Psoas muscle (tissue), 8 donors: ENCODE measurements around the gene FOS. TPM values are rescaled to one million over a fixed set of nuclear protein-coding genes. Genes with fewer than 3 reads are reported as not detected.

Experiments used
- ATAC-seq, 4 donors: fragments of 200-7000 bp; cut with Tn5 transposase; one replicate each; pipeline ENCODE4 v1.9.1; 2020; ENCODE audit warnings: moderate library complexity in 3 of 4, mild to moderate bottlenecking in 2 of 4
- DNase-seq, 2 donors: peaks; one replicate each; pipeline ENCODE4 v3.0.0-alpha.2; 2020
- H3K27ac ChIP-seq: fragments of 200-600 bp; one replicate; pipeline ENCODE4 v1.8.0; 2022
- H3K27me3 ChIP-seq, 3 donors: fragments of 200-600 bp in 1 of 3; one replicate each; pipeline versions ENCODE4 v1.6.1 to v1.8.0; 2013 to 2022; ENCODE audit warnings: low read length in 2 of 3, mild to moderate bottlenecking in 2 of 3, moderate library complexity in 1 of 3; ENCODE audit not compliant: insufficient read depth in 3 of 3
- H3K36me3 ChIP-seq, 2 donors: fragments of 200-600 bp in 1 of 2; one replicate each; pipeline versions ENCODE4 v1.6.1 to v1.8.0; 2013 to 2022; ENCODE audit warnings: low read depth in 1 of 2, mild to moderate bottlenecking in 1 of 2, moderate library complexity in 1 of 2; ENCODE audit not compliant: insufficient read depth in 1 of 2
- H3K4me1 ChIP-seq: fragments of 200-600 bp; one replicate; pipeline ENCODE4 v1.8.0; 2022
- H3K4me3 ChIP-seq: fragments of 200-600 bp; one replicate; pipeline ENCODE4 v1.8.0; 2022; ENCODE audit warnings: mild to moderate bottlenecking
- H3K9me3 ChIP-seq: fragments of 200-600 bp; one replicate; pipeline ENCODE4 v1.8.0; 2022
- WGBS, 3 donors: extraction: QIAGEN DNeasy Blood & Tissue Kit; methylation state at CpG; one replicate each; pipeline versions ENCODE4 v1.1.6 to v1.1.7; 2013; 5-methylcytosine and 5-hydroxymethylcytosine counted together
- intact Hi-C, 2 donors: fragments of 100-400 bp; cut with DNase I; formaldehyde crosslinking; loops; one replicate each; pipeline versions ENCODE4 v1.11.0 to v1.14.2; 2022
- polyA plus RNA-seq, 3 donors: library from polyadenylated mRNA; stranded (reverse); fragments of 200-250 nt; gene quantifications; one replicate each; pipeline ENCODE4 v1.2.3, GENCODE V29; 2013
- total RNA-seq, 4 donors: library from RNA; stranded (reverse); fragmentation: NEBNext Ultra II Directional in 2 of 4; extraction: Animal tissue kit (Norgen Biotek cat#: 25700) in 2 of 4; gene quantifications; one replicate each; pipeline versions ENCODE4 v1.2.1 to v1.2.4, GENCODE V29; 2021 to 2023
- TF ChIP-seq, protein P1 (sequence below): fragments of 200-600 bp; IDR thresholded peaks from one replicate; pipeline ENCODE4 v1.8.0; 2022; ENCODE audit warnings: antibody characterized with exemption
- donor health status: healthy with polysubstance abuse.
- donor health status: DM: no; HTN: no; CAD: no; lungs with moderate emphysema.
- donor health status: Bipolar disorder and iron deficiency.
- donor health status: healthy.
- donor health status: DM: yes; HTN: yes; CAD: no.
- donor health status: DM: no; HTN: no; CAD: no.
- donor health status: DM: no; HTN: no; CAD: no.
- donor health status: DM: yes; HTN: yes; CAD: no.

FOS gene
- total and polyA plus RNA-seq, 7 donors: 15.5 to 279 (median 51.0) TPM

DNA sequence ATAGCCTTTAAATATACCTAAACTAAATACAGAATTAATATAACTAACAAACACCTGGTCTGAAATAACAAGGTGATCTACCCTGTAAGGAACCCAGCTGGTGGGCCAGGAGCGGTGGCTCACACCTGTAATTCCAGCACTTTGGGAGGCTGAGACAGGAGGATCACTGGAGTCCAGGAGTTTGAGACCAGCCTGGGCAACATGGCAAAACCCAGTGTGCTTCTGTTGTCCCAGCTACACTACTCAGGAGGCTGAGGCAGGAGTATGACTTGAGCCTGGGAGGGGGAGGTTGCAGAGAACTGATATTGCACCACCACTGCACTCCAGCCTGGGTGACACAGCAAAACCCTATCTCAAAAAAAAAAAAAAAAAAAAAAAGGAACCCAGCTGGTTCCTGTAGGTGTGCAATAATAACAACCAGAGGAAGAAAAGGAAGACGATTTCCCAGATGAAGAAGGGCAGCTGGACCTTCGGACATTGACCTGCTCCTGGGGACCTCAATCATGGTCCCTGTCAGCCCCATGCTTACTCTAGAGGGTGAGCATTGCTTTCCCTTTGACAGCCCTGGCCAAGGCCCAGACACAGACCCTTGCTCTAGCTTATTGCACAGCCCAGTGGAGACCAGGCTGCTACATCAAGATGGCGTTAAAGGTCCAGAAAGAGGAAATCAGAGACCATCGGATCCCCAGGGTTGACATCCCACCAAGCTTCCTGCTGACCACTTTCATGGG, 5.4 kb downstream of the FOS start:
- Histone ChIP-seq H3K4me1 (peaks cover 52% of the 10 kb centered on the region), H3K9me3 (no peaks in the 10 kb centered on the region), H3K27me3 (no peaks in the 10 kb centered on the region), H3K27ac (peak overlapping the region; percentile 56), H3K36me3 (peaks cover 3 to 25% of the 10 kb centered on the region in 2 donors), H3K4me3 (no peak overlapping the region)
- TF ChIP-seq, protein P1, sequence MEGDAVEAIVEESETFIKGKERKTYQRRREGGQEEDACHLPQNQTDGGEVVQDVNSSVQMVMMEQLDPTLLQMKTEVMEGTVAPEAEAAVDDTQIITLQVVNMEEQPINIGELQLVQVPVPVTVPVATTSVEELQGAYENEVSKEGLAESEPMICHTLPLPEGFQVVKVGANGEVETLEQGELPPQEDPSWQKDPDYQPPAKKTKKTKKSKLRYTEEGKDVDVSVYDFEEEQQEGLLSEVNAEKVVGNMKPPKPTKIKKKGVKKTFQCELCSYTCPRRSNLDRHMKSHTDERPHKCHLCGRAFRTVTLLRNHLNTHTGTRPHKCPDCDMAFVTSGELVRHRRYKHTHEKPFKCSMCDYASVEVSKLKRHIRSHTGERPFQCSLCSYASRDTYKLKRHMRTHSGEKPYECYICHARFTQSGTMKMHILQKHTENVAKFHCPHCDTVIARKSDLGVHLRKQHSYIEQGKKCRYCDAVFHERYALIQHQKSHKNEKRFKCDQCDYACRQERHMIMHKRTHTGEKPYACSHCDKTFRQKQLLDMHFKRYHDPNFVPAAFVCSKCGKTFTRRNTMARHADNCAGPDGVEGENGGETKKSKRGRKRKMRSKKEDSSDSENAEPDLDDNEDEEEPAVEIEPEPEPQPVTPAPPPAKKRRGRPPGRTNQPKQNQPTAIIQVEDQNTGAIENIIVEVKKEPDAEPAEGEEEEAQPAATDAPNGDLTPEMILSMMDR: no peak
- 77 to 88% (median 82%) methylated on average over 5 of the region's 5 CpGs for WGBS, 3 donors
- peak in 2 of 4 donors; percentile 9 to 26 for ATAC-seq
- peak; percentile 30 to 54 for DNase-seq
- intact Hi-C loops: no loop called here

DNA sequence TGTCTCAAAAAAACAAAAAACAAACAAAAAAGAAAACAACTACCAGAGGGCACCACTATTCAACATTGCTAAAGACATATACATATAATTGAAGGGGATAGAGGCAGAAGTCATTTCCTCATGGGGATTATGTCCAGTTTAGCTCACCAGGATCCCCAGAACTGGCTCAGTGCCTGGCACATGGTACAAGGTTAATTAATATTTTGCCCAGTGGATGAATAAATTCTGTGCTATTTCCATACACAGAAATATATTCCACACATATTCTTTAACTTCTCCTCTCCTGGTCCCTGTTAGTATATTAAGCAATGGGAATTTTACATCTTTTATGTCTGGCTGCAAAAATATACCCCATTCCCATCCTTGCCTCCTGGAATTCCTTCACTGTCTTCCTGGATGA, 6.7 kb downstream of the FOS start:
- Histone ChIP-seq H3K9me3 (no peaks in the 10 kb centered on the region), H3K36me3 (peaks cover 3 to 18% of the 10 kb centered on the region in 2 donors), H3K4me1 (peaks cover 44% of the 10 kb centered on the region), H3K27me3 (no peaks in the 10 kb centered on the region), H3K4me3 (no peak overlapping the region), H3K27ac (no peak overlapping the region)
- intact Hi-C loops: no loop called here
- ATAC-seq (no peak), DNase-seq (no peak)
- TF ChIP-seq, protein P1: no peak

DNA sequence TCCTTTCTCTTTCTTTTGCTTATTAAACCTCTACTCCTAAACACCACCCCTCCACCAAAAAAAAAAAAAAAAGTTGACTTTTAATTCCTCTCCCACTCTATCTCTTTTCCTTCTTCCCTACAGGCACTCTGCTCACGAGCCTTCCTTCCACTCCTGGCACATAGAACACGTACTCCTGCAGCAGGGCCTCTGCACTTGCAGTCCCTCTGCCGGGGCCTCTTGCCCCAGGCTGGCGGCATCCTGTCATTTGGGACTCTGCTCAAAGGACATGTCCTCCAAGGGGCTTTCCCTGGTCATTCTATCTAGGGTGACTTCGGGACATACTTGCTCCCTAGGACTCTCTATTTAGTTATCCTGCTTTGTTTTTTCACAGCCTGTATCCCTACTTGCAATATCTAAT, 7.7 kb downstream of the FOS start:
- ATAC-seq (peak; percentile 9 to 62 (median 60)), DNase-seq (peak in 1 of 2 donors; percentile 64)
- intact Hi-C loops: no loop called here
- peaks cover 2 to 9% of the 10 kb centered on the region in 2 donors for H3K36me3 ChIP-seq
- WGBS, 3 donors: 14 to 25% (median 21%) methylated on average over 5 of the region's 5 CpGs
- no peak overlapping the region for H3K4me3 ChIP-seq
- peak overlapping the region; percentile 82 for H3K27ac ChIP-seq
- H3K4me1 ChIP-seq: peaks cover 34% of the 10 kb centered on the region
- no peaks in the 10 kb centered on the region for H3K9me3 ChIP-seq
- TF ChIP-seq, protein P1: no peak
- H3K27me3 ChIP-seq: no peaks in the 10 kb centered on the region

DNA sequence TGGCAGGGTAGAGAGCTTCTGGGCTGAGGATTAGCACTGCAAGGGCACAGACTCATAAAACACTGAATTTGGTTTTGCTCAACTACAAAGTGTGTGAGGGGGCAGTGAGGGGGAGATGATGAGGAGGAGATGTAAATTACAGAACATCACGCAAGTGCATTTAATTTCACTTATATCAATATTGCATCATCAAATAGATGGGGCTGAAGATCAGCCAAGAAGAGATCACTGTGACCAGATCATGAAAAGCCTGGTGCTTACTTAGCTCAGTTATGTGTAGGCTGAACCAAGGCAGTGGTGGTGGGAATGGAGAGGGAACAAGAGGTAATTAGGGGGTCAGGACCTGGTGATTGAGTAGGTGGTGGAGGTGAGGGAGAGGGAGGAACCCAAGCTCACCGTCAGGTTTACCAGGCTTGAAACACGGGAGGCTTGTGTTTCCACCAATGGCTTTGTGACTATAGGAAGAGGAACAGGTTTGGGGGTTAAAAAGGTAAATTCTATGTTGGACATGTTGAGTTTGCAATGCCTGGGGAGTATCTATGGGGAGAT, 11.3 kb downstream of the FOS start:
- Histone ChIP-seq H3K27ac (no peak overlapping the region), H3K27me3 (no peaks in the 10 kb centered on the region), H3K4me3 (no peak overlapping the region), H3K9me3 (no peaks in the 10 kb centered on the region), H3K4me1 (peaks cover 31% of the 10 kb centered on the region), H3K36me3 (no peaks in the 10 kb centered on the region)
- intact Hi-C loops: loop anchor here in 1 of 2 donors (10.0 kb wide), 1 partner anchor 45 kb away; no protein-coding TSS in a partner anchor
- ATAC-seq (no peak), DNase-seq (no peak)
- 81 to 88% (median 87%) methylated on average over 3 of the region's 3 CpGs for WGBS, 3 donors
- TF ChIP-seq, protein P1: no peak
